Progenitor cell of endocrine pancreas (in vitro differentiated cells): ENCODE results near the gene SCAND1. TPM values are rescaled to one million over a fixed set of nuclear protein-coding genes. Genes with fewer than 3 reads are reported as not detected.

Experiments used
- DNase-seq: peaks from one replicate; pipeline ENCODE4 v3.0.0; 2021; ENCODE audit warnings: low spot score; ENCODE audit not compliant: unreplicated experiment
- H3K27ac Mint-ChIP-seq: 2 replicates; pipeline ENCODE4 v1.8.0; 2021; ENCODE audit warnings: mild to moderate bottlenecking, moderate library complexity, mixed read lengths
- H3K27me3 Mint-ChIP-seq: 2 replicates; pipeline ENCODE4 v1.8.0; 2021; ENCODE audit warnings: mixed read lengths
- H3K36me3 Mint-ChIP-seq: 2 replicates; pipeline ENCODE4 v1.8.0; 2022; ENCODE audit warnings: mixed read lengths; ENCODE audit not compliant: insufficient read depth
- H3K4me1 Mint-ChIP-seq: 2 replicates; pipeline ENCODE4 v1.8.0; 2021; ENCODE audit warnings: low read depth, mixed read lengths
- H3K4me3 Mint-ChIP-seq: 2 replicates; pipeline ENCODE4 v1.8.0; 2021; ENCODE audit warnings: low read depth, mild to moderate bottlenecking, moderate library complexity, mixed read lengths
- H3K9me3 Mint-ChIP-seq: 2 replicates; pipeline ENCODE4 v1.8.0; 2021; ENCODE audit warnings: low read depth, mixed read lengths
- CTCF ChIP-seq: fragments of 200-600 bp; sonication (generic); IDR thresholded peaks from one replicate; pipeline ENCODE4 v1.5.0; 2021; ENCODE audit warnings: antibody characterized with exemption, mild to moderate bottlenecking; ENCODE audit not compliant: unreplicated experiment
- total RNA-seq: library from RNA; stranded (reverse); gene quantifications from 2 replicates; pipeline ENCODE4 v1.2.1, GENCODE V29; 2021

The SCAND1 gene
- total RNA-seq, 1 donor from 2014 or later, result 73.5 TPM

DNA sequence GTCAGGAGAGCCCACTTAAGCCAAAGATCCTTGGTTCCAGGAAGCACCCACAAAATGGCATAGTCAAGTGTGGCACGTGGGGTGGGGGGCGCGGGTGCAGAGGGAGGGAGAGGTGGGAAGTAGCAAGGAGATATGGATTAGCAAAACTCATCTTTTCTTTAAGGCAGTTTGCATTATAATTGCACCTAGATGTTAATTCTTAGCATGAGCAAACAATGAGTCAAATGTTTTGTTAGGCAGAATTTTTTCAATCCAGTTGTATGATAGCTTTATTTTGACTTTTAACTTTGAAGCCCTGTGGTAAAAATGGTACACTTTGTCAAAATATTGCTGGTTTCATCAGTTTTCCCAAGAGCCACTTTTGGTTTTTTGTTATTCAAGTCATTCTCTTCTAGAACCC lies 15.0 kb downstream of the SCAND1 start:
- Mint-ChIP-seq H3K27ac (no peak overlapping the region), H3K4me1 (no peaks in the 10 kb centered on the region), H3K36me3 (peaks cover 8% of the 10 kb centered on the region), H3K27me3 (no peaks in the 10 kb centered on the region), H3K4me3 (no peak overlapping the region), H3K9me3 (no peaks in the 10 kb centered on the region)
- TF ChIP-seq CTCF, result no peak
- DNase-seq, result no peak

DNA sequence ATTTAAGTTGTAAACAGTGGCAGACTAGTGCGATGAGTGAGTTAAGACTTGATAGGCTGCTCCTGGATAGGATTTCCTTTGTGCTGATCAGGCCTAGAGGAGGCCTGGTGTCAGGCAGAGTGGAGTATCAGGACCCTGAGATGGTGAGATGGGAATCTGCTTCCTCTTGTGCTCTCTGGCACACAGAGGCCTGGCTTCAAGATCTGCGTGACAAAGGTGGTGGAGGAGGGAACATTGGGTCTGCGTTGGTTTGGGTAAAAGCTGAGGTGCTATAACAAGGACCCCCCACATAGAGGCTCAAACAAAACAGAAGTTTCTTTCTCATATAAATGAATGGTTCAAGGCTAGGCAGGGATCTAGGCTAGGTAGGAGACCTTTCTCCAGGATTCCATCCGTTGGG lies 20.3 kb downstream of the SCAND1 start:
- Mint-ChIP-seq H3K27me3 (no peaks in the 10 kb centered on the region), H3K27ac (peak overlapping the region; percentile 66), H3K4me3 (no peak overlapping the region), H3K36me3 (peaks cover 18% of the 10 kb centered on the region), H3K9me3 (no peaks in the 10 kb centered on the region), H3K4me1 (peaks cover 2% of the 10 kb centered on the region)
- no peak for DNase-seq
- TF ChIP-seq CTCF, result no peak

DNA sequence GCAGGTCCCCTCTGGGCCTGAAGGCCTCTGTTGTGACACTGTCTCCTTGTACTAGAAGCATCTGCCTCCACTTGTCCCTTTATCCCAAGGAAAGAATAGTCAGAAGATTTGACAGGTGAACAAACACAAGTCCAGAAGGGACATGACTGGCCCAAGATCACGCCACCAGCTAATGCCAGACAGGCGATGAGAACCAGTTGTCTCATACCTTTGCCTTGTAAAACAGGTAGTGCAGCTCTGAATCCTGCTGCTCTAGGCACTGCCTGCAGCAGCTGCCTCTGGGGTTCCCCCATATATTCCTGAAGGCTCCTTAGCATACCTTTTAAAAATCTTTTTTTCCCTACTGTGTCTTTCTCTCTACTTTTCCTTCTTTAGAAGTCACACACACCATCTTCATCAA lies 25.0 kb downstream of the SCAND1 start:
- TF ChIP-seq CTCF, result no peak
- H3K9me3 Mint-ChIP-seq, result no peaks in the 10 kb centered on the region
- no peaks in the 10 kb centered on the region for H3K27me3 Mint-ChIP-seq
- H3K4me1 Mint-ChIP-seq, result peaks cover 2% of the 10 kb centered on the region
- no peak for DNase-seq
- peaks cover 21% of the 10 kb centered on the region for H3K36me3 Mint-ChIP-seq
- H3K27ac Mint-ChIP-seq, result peak overlapping the region; percentile 17
- no peak overlapping the region for H3K4me3 Mint-ChIP-seq

GRCh38 chr20:35920523-35920922 lies 33.8 kb downstream of the SCAND1 start:
- H3K4me3 Mint-ChIP-seq, result no peak overlapping the region
- H3K4me1 Mint-ChIP-seq, result no peaks in the 10 kb centered on the region
- no peak for DNase-seq
- no peak overlapping the region for H3K27ac Mint-ChIP-seq
- no peak for TF ChIP-seq CTCF
- H3K36me3 Mint-ChIP-seq, result peaks cover 13% of the 10 kb centered on the region
- no peaks in the 10 kb centered on the region for H3K9me3 Mint-ChIP-seq
- no peaks in the 10 kb centered on the region for H3K27me3 Mint-ChIP-seq

DNA sequence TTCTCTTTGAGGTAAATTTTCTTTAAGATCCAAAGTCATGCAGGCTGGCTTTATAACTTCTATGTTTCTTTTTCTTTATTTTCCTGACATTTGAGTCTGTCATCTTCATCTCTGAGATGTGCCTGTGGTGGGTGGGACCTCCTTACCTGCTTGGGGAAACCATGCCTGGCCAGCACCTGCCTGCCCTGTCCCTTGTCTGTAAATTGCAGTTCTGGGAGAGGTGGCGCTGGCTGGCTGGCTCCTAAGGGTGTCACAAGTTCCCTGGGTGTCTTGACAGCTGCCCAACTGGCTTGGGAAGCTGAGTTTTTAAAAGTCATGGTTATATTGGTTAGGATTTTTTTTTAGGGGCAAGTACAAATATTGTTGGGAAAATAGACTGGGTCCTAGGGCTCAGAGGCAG lies 36.3 kb downstream of the SCAND1 start:
- TF ChIP-seq CTCF, result no peak
- no peaks in the 10 kb centered on the region for H3K27me3 Mint-ChIP-seq
- H3K9me3 Mint-ChIP-seq, result no peaks in the 10 kb centered on the region
- H3K36me3 Mint-ChIP-seq, result peaks cover 16% of the 10 kb centered on the region
- no peak for DNase-seq
- no peaks in the 10 kb centered on the region for H3K4me1 Mint-ChIP-seq
- peak overlapping the region; percentile 74 for H3K27ac Mint-ChIP-seq
- H3K4me3 Mint-ChIP-seq, result no peak overlapping the region
